ENCODE results near the gene XCL1. TPM values are rescaled to one million over a fixed set of nuclear protein-coding genes. Genes with fewer than 3 reads are reported as not detected.

Gene XCL1
- total RNA-seq, 1 experiment from 2014 or later, result 0.26 TPM

- Histone ChIP-seq H3K4me1 (ENCODE audit: insufficient read depth, low read length) (0 out of 2 replicates have a peak, but pooled peaks cover 2% of the 10 kb centered on the region), H3T11ph (ENCODE audit: low read length) (no peak overlapping the region), H3K4me2 (ENCODE audit: insufficient read depth, insufficient read length, low read length) (no peak overlapping the region), H3K9ac (ENCODE audit: extremely low read depth, insufficient read length, low read length) (no peak overlapping the region), H2BK12ac (ENCODE audit: insufficient read length, low read depth, low read length) (no peak overlapping the region), H2BK15ac (ENCODE audit: low read depth, low read length) (no peak overlapping the region), H3K18ac (ENCODE audit: insufficient read length, low read depth, low read length) (no peak overlapping the region), H3K9me3 (ENCODE audit: control insufficient read depth, low read depth, low read length) (no peaks in the 10 kb centered on the region), H4K91ac (ENCODE audit: insufficient read length, low read depth, low read length) (no peak overlapping the region), H3K79me2 (ENCODE audit: insufficient read depth, low read length) (no peaks in the 10 kb centered on the region), H2BK120ac (ENCODE audit: low read depth, low read length, poor library complexity, severe bottlenecking) (no peak overlapping the region), H3K14ac (ENCODE audit: insufficient read depth, low read length) (no peak overlapping the region), H2BK5ac (ENCODE audit: insufficient read length, low read length) (no peak overlapping the region), H3K56ac (ENCODE audit: insufficient read length, low read depth, low read length) (no peak overlapping the region), H3K4ac (ENCODE audit: low read depth, low read length) (no peak overlapping the region), H3K27me3 (ENCODE audit: insufficient read depth, low read length) (no peaks in the 10 kb centered on the region), H4K5ac (ENCODE audit: insufficient read length, low read depth, low read length) (no peak overlapping the region), H3K23ac (ENCODE audit: insufficient read length, low read depth, low read length) (no peak overlapping the region), H2AK5ac (ENCODE audit: insufficient read length, low read length) (no peak overlapping the region), H4K20me1 (ENCODE audit: control insufficient read depth, insufficient read depth, insufficient read length) (no peaks in the 10 kb centered on the region), H2AFZ (ENCODE audit: low read length) (no peak overlapping the region), H2BK20ac (ENCODE audit: low read depth, low read length, poor library complexity, severe bottlenecking) (no peak overlapping the region), H3K23me2 (ENCODE audit: insufficient read length, low read depth, low read length, poor library complexity, severe bottlenecking) (no peaks in the 10 kb centered on the region), H4K8ac (replicated peaks; ENCODE audit: insufficient read length, low read depth, low read length) (no peak overlapping the region), H3K79me1 (ENCODE audit: insufficient read depth, low read depth, low read length, poor library complexity, severe bottlenecking) (no peaks in the 10 kb centered on the region), H3K27ac (ENCODE audit: insufficient read length, low read depth, low read length) (no peak overlapping the region)
- no peak overlapping the region for H3K27ac Mint-ChIP-seq
- DNase-seq, result no peak
- H3K4me3 Mint-ChIP-seq, result no peak overlapping the region
- no peaks in the 10 kb centered on the region for H3K36me3 Mint-ChIP-seq (ENCODE audit: insufficient read depth in 1 of 3, low read depth in 3 of 3)
- H3K4me1 Mint-ChIP-seq, result peaks cover 6 to 9% of the 10 kb centered on the region in 2 experiments
- TF ChIP-seq CTCF (conservative IDR thresholded peaks at IDR 0.05), result no peak
- no peaks in the 10 kb centered on the region for H3K9me3 Mint-ChIP-seq
- no peaks in the 10 kb centered on the region for H3K27me3 Mint-ChIP-seq (ENCODE audit: low read depth)
Observed at GRCh38 chr1:168605443-168605842, 29.0 kb downstream of the XCL1 start.
